ENCODE measurements around the gene UBE2G2. TPM values are rescaled to one million over a fixed set of nuclear protein-coding genes. Genes with fewer than 3 reads are reported as not detected.

The UBE2G2 gene
- total RNA-seq, 1 experiment from 2014 or later: 126 TPM

- no peak overlapping the region for H3K27ac ChIP-seq (ENCODE audit: low read length)
- H3K9ac ChIP-seq (ENCODE audit: low read length): no peak overlapping the region
- peaks cover 68% of the 10 kb centered on the region for H3K79me2 ChIP-seq (ENCODE audit: low read length)
These were observed 13.6 kb upstream of the UBE2G2 start for GRCh38 chr21:44815225-44815624.

DNA sequence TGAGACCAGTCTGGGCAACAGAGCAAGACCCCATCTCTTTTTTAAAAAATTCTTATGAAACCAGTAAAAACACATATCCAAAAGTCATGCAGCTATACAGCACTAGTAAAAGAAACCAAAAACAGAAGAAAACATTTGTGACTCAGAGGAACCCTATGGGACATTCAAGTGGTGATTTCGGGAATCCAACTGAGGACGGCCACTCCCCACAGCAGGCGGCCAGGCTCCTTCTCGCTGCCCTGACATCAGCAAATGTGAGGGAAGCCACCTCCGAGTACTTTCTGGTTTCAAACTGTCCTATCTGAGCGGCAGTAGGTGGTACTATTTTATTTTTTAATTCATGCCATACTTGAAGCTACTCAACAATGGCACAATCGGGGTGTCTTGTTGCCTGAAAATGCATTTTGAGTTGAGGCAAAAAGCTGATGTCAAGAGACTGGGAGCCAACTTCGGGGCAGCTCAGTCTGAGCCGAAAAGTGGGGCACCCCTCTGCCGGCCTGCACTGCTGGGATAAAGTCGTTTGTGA, 12.9 kb upstream of the UBE2G2 start:
- H3K4me1 ChIP-seq (ENCODE audit: low read length): peaks cover 25% of the 10 kb centered on the region
- no peak overlapping the region for H3K4me2 ChIP-seq (ENCODE audit: low read depth, low read length, poor library complexity, severe bottlenecking)
- H3K27ac ChIP-seq (ENCODE audit: low read length): no peak overlapping the region
- no peak overlapping the region for H2AFZ ChIP-seq (ENCODE audit: low read length)
- no peaks in the 10 kb centered on the region; the same call in 1 of the 2 replicates for H3K36me3 ChIP-seq (ENCODE audit: insufficient read depth, low read length)
- H3K9me3 ChIP-seq (ENCODE audit: low read length): no peaks in the 10 kb centered on the region
- peaks cover 33% of the 10 kb centered on the region for H4K20me1 ChIP-seq (ENCODE audit: insufficient read depth, low read depth, low read length)
- no peak overlapping the region for H3K9ac ChIP-seq (ENCODE audit: low read length)
- no peak for DNase-seq
- H3K27me3 ChIP-seq (ENCODE audit: low read length): no peaks in the 10 kb centered on the region
- no peaks in the 10 kb centered on the region for H3K9me2 ChIP-seq (replicated peaks; ENCODE audit: insufficient read depth, low read length)
- H3K4me3 ChIP-seq (ENCODE audit: low read length): no peak overlapping the region
- H3K79me2 ChIP-seq (ENCODE audit: low read length): peaks cover 70% of the 10 kb centered on the region

More at GRCh38 chr21:44815225-44815624, 13.6 kb upstream of the UBE2G2 start:
- no peak for DNase-seq
- H3K4me1 ChIP-seq (ENCODE audit: low read length): peaks cover 25% of the 10 kb centered on the region
- H3K36me3 ChIP-seq (ENCODE audit: insufficient read depth, low read length): no peaks in the 10 kb centered on the region
- H3K27me3 ChIP-seq (ENCODE audit: low read length): no peaks in the 10 kb centered on the region
- H4K20me1 ChIP-seq (ENCODE audit: insufficient read depth, low read depth, low read length): peaks cover 33% of the 10 kb centered on the region
- H3K4me2 ChIP-seq (ENCODE audit: low read depth, low read length, poor library complexity, severe bottlenecking): no peak overlapping the region
- no peaks in the 10 kb centered on the region for H3K9me2 ChIP-seq (replicated peaks; ENCODE audit: insufficient read depth, low read length)
- no peaks in the 10 kb centered on the region for H3K9me3 ChIP-seq (ENCODE audit: low read length)
- H3K4me3 ChIP-seq (ENCODE audit: low read length): no peak overlapping the region
- H2AFZ ChIP-seq (ENCODE audit: low read length): no peak overlapping the region

- H3K27me3 ChIP-seq (ENCODE audit: low read length): no peaks in the 10 kb centered on the region
- no peak overlapping the region for H3K4me3 ChIP-seq (ENCODE audit: low read length)
- H4K20me1 ChIP-seq (ENCODE audit: insufficient read depth, low read depth, low read length): peaks cover 33% of the 10 kb centered on the region
- no peaks in the 10 kb centered on the region for H3K9me3 ChIP-seq (ENCODE audit: low read length)
- H3K36me3 ChIP-seq (ENCODE audit: insufficient read depth, low read length): no peaks in the 10 kb centered on the region; the same call in 1 of the 2 replicates
- no peak overlapping the region for H3K4me2 ChIP-seq (ENCODE audit: low read depth, low read length, poor library complexity, severe bottlenecking)
- peaks cover 25% of the 10 kb centered on the region for H3K4me1 ChIP-seq (ENCODE audit: low read length)
- no peak overlapping the region for H3K27ac ChIP-seq (ENCODE audit: low read length)
- peaks cover 70% of the 10 kb centered on the region for H3K79me2 ChIP-seq (ENCODE audit: low read length)
- H3K9me2 ChIP-seq (replicated peaks; ENCODE audit: insufficient read depth, low read length): no peaks in the 10 kb centered on the region
- no peak overlapping the region for H2AFZ ChIP-seq (ENCODE audit: low read length)
- H3K9ac ChIP-seq (ENCODE audit: low read length): no peak overlapping the region
- no peak for DNase-seq
These were observed 12.1 kb upstream of the UBE2G2 start for GRCh38 chr21:44813727-44814126.

- Histone ChIP-seq H3K4me1 (ENCODE audit: low read length) (peaks cover 22% of the 10 kb centered on the region), H3K27ac (ENCODE audit: low read length) (no peak overlapping the region), H3K4me2 (ENCODE audit: low read depth, low read length, poor library complexity, severe bottlenecking) (no peak overlapping the region), H3K9me2 (replicated peaks; ENCODE audit: insufficient read depth, low read length) (no peaks in the 10 kb centered on the region), H4K20me1 (ENCODE audit: insufficient read depth, low read depth, low read length) (peaks cover 33% of the 10 kb centered on the region), H2AFZ (ENCODE audit: low read length) (no peak overlapping the region), H3K4me3 (ENCODE audit: low read length) (no peak overlapping the region), H3K9ac (ENCODE audit: low read length) (no peak overlapping the region), H3K36me3 (ENCODE audit: insufficient read depth, low read length) (no peaks in the 10 kb centered on the region; the same call in 1 of the 2 replicates), H3K79me2 (ENCODE audit: low read length) (peaks cover 70% of the 10 kb centered on the region), H3K9me3 (ENCODE audit: low read length) (no peaks in the 10 kb centered on the region), H3K27me3 (ENCODE audit: low read length) (no peaks in the 10 kb centered on the region)
- no peak for DNase-seq
These were observed 11.5 kb upstream of the UBE2G2 start for GRCh38 chr21:44813149-44813548.

DNA sequence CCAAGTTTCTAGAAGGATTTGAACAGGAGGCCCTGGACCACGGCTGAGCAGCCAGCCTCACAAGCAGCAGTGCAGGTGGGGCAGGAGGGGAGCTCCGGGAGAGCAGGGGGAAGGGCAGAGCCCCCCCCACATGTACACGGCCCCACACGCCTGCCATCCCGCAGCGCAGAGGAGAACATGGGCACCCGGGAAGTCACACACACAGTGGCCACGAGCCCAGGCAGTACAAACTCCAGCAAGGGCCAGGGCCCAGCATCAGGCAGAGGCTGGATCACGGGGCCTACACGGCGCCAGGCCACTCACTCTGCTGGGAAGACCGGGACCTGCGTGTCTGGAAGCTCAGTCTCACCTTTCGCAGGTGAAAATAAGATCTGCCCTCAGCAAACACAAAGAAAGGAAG, 11.0 kb upstream of the UBE2G2 start:
- Histone ChIP-seq H3K36me3 (ENCODE audit: insufficient read depth, low read length) (no peaks in the 10 kb centered on the region; the same call in 1 of the 2 replicates), H3K4me3 (ENCODE audit: low read length) (no peak overlapping the region), H3K9me2 (replicated peaks; ENCODE audit: insufficient read depth, low read length) (no peaks in the 10 kb centered on the region), H3K4me2 (ENCODE audit: low read depth, low read length, poor library complexity, severe bottlenecking) (no peak overlapping the region), H3K79me2 (ENCODE audit: low read length) (peaks cover 70% of the 10 kb centered on the region), H3K9ac (ENCODE audit: low read length) (no peak overlapping the region), H3K4me1 (ENCODE audit: low read length) (peaks cover 22% of the 10 kb centered on the region), H4K20me1 (ENCODE audit: insufficient read depth, low read depth, low read length) (peaks cover 33% of the 10 kb centered on the region), H3K27ac (ENCODE audit: low read length) (no peak overlapping the region), H3K27me3 (ENCODE audit: low read length) (no peaks in the 10 kb centered on the region), H2AFZ (ENCODE audit: low read length) (no peak overlapping the region), H3K9me3 (ENCODE audit: low read length) (no peaks in the 10 kb centered on the region)
- DNase-seq: no peak

GRCh38 chr21:44810779-44811178, 9.2 kb upstream of the UBE2G2 start:
- no peak overlapping the region for H3K9ac ChIP-seq (ENCODE audit: low read length)
- DNase-seq: no peak
- peaks cover 18% of the 10 kb centered on the region for H4K20me1 ChIP-seq (ENCODE audit: insufficient read depth, low read depth, low read length)
- H3K9me3 ChIP-seq (ENCODE audit: low read length): no peaks in the 10 kb centered on the region
- H3K4me3 ChIP-seq (ENCODE audit: low read length): no peak overlapping the region
- peaks cover 4% of the 10 kb centered on the region; the same call in 1 of the 2 replicates for H3K36me3 ChIP-seq (ENCODE audit: insufficient read depth, low read length)
- no peak overlapping the region for H2AFZ ChIP-seq (ENCODE audit: low read length)
- no peak overlapping the region for H3K27ac ChIP-seq (ENCODE audit: low read length)
- no peaks in the 10 kb centered on the region for H3K27me3 ChIP-seq (ENCODE audit: low read length)
- peaks cover 53% of the 10 kb centered on the region for H3K79me2 ChIP-seq (ENCODE audit: low read length)
- H3K9me2 ChIP-seq (replicated peaks; ENCODE audit: insufficient read depth, low read length): no peaks in the 10 kb centered on the region
- H3K4me1 ChIP-seq (ENCODE audit: low read length): peaks cover 4% of the 10 kb centered on the region
- no peak overlapping the region for H3K4me2 ChIP-seq (ENCODE audit: low read depth, low read length, poor library complexity, severe bottlenecking)

- Histone ChIP-seq H3K4me3 (ENCODE audit: low read length) (no peak overlapping the region), H3K4me2 (ENCODE audit: low read depth, low read length, poor library complexity, severe bottlenecking) (no peak overlapping the region), H3K27ac (ENCODE audit: low read length) (no peak overlapping the region), H2AFZ (ENCODE audit: low read length) (no peak overlapping the region), H3K9me3 (ENCODE audit: low read length) (no peaks in the 10 kb centered on the region), H4K20me1 (ENCODE audit: insufficient read depth, low read depth, low read length) (peaks cover 3% of the 10 kb centered on the region; the same call in 1 of the 2 replicates), H3K9ac (ENCODE audit: low read length) (no peak overlapping the region), H3K4me1 (ENCODE audit: low read length) (peaks cover 20% of the 10 kb centered on the region), H3K79me2 (ENCODE audit: low read length) (peaks cover 39% of the 10 kb centered on the region), H3K27me3 (ENCODE audit: low read length) (no peaks in the 10 kb centered on the region), H3K36me3 (ENCODE audit: insufficient read depth, low read length) (peaks cover 21% of the 10 kb centered on the region; the same call in 1 of the 2 replicates), H3K9me2 (replicated peaks; ENCODE audit: insufficient read depth, low read length) (no peaks in the 10 kb centered on the region)
- no peak for DNase-seq
These were observed 4.2 kb upstream of the UBE2G2 start for GRCh38 chr21:44805859-44806258.

DNA sequence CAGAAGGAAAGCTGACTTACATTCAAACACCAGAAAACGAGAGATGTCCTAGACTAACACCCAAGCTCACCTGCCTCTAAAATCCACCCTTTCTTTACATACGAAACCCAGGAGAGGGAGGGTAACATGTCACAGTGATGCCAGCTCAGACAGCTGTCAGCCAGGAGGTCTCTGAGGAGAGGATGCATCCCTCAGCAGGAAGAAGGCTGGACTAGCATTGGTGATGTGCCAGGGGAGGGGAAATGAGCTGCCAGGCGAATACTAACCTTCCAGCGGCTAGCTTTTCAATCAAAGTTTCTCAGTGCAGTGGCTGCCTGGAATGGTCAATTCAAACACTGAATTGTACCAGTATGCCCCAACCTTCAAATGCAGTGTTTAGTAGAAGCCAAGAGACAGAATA, 3.6 kb upstream of the UBE2G2 start:
- peaks cover 24% of the 10 kb centered on the region; the same call in 1 of the 2 replicates for H3K36me3 ChIP-seq (ENCODE audit: insufficient read depth, low read length)
- H2AFZ ChIP-seq (ENCODE audit: low read length): no peak overlapping the region
- no peaks in the 10 kb centered on the region for H3K9me2 ChIP-seq (replicated peaks; ENCODE audit: insufficient read depth, low read length)
- H4K20me1 ChIP-seq (ENCODE audit: insufficient read depth, low read depth, low read length): peaks cover 9% of the 10 kb centered on the region; the same call in 1 of the 2 replicates
- no peaks in the 10 kb centered on the region for H3K27me3 ChIP-seq (ENCODE audit: low read length)
- no peak overlapping the region for H3K27ac ChIP-seq (ENCODE audit: low read length)
- H3K9me3 ChIP-seq (ENCODE audit: low read length): no peaks in the 10 kb centered on the region
- H3K79me2 ChIP-seq (ENCODE audit: low read length): peaks cover 42% of the 10 kb centered on the region
- DNase-seq: no peak
- no peak overlapping the region for H3K4me3 ChIP-seq (ENCODE audit: low read length)
- H3K9ac ChIP-seq (ENCODE audit: low read length): no peak overlapping the region
- peaks cover 26% of the 10 kb centered on the region for H3K4me1 ChIP-seq (ENCODE audit: low read length)
- H3K4me2 ChIP-seq (ENCODE audit: low read depth, low read length, poor library complexity, severe bottlenecking): no peak overlapping the region
